NCI-H1105 (cell line): Measurements from ENCODE around the gene SYNGR1.

ENCODE experiments used
- DNase-seq: peaks from one replicate; lab custom pipeline; 2025; lab: John Stamatoyannopoulos, UW

The SYNGR1 gene

DNA sequence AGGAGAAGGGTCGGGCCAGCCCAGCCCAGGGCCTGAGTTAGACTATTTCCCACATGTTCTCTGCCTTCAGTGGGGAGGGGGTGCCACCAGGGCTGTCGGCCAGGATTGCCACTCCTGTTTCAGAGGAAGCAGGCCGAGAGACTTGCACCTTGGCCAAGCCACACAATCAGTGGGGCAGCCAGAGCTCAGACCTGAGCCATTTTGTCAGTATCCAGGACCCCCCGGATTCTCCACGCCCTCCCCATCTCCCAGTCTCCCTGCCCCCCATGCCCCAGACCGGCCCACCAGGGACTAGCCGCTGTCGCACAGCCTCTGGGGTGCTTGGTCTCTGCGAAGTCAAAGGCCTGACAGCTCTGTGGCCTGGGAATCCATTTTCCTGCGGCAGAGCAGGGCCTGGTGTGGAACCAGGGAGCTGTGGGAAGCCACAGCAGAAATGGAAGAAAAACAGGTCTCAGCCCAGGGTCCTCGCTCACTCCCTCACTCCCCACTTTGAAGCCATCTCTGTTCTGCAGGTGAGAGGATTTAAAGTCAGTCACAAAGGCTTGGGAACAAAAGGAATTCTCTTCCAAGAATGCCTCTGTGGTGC lies 81.5 kb downstream of the SYNGR1 start:
- DNase-seq = no peak

DNA sequence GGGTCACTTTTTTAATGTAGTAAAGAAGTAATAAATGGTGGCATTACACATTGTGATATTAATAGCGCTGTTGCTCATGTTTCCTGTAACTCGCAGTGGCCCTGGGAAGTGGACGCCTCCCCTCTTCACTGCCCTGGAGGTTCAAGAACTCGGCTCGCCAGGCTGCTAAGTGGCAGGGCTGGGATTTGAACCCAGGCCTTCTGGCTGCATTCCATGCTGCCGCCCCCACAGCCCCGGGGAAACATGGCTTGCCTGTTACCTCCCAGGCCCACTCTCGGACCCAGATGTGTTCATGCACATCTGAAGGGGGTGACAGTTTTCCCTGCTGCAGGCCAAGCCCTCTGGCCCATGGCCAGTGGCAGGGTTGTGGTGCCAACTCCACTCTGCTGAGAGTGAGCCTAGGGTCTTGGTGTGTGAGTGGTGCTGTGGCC lies 82.0 kb downstream of the SYNGR1 start:
- DNase-seq = no peak

DNA sequence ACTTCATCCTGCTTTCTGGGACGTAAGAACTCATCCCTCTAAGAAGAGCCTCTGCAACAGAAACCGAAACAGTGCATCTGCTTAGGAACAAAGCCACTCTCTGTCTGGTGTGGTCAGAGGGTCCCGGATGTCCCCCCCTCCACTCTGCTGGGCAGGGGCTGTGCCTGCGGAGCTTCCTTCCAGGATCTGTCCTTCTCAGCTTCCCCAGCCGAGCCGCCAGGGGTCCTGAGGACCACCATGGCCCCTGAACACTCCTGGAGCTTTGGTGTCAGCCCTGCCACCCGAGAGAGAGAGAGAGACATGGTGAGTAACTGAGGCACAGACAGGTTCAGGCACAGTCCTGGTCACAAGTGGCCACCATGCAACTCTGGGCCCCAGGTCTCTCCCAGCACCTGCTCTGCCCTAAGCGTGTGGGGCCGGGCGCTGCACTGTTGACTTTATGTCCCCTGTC lies 82.6 kb downstream of the SYNGR1 start:
- DNase-seq = no peak

DNA sequence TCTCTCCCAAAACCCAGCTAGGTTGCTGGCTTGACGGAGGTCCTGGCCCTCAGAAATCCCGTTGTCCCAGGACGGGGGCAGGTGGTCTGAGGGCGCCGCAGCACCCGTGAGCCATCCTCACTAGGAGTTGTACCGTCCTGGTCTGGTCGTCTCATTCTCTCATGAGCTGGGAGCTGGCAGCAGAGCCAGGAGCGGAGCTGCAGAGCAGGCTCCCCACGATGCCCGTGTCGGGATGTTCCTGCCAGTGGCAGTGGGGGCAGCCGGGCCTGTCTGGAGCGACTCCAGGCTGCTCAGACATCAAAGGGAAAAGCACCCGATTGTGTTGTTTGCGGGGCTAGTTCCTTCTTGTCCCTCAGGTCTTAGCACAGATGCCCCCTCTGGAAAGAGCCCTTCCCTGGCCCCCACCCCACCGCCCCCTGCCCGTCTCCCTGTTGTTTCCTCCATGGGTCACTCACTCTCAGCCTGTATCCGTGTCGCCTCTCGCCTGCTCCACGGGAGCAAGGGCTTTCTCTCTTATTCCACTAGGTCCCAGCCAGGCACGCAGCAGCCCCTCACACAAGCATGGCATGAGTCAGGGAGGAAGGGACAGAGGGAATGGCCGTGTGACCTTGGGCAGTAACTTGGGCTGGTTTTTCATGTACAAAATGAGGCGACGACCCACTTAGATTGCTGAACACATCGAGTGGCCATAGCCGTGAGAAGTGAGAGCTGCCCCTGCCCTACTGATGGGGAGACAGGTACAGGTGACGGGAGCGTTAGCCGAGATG lies 83.9 kb downstream of the SYNGR1 start:
- no peak for DNase-seq

DNA sequence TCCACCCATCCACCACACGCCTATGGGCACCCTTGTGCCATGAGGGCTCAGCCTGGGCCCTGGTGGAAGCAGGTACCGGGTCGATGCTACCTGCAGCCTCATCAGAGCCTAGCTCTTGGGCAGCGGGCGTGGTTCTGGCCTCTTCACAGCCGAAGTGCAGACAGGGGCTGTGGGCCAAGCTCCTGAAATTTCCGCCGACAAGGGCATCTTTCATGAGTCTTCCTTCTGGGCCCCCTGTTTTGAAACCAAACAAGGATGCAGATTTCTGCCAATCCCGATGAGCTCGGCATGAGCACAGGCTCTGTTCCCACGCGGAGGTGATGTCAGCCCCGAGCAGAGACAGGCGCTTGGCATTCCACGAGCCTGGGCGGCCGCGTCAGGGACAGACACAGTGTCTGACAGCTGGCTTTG lies 84.5 kb downstream of the SYNGR1 start:
- DNase-seq = no peak

DNA sequence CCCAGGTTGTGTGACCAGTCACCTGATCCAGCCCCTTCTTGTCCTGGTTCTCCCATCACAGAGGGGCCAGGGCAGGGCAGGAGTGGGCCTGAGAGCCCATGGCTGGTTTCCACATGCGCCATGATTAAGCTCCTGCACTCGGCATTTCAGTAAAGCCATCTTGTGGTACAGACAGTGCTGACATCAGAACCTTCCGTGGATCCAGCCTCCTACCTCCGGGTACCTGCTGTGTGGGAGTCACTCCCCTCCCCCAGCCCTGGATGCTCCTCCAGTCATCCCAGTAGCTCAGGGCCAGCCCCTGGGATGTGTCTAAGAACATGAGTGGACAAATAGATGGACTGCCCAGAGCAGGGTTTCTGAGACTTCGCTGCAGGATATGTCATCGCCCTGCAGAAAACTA lies 84.9 kb downstream of the SYNGR1 start:
- no peak for DNase-seq
